Endothelial cell (in vitro differentiated cells): ENCODE results near the gene SYNJ2. TPM values are rescaled to one million over a fixed set of nuclear protein-coding genes. Genes with fewer than 3 reads are reported as not detected.
"Not testable (repeated sequence)": the region's sequence is repeated elsewhere in the genome, so short reads cannot be mapped to it uniquely, and the experiment has no call there.

ENCODE experiments used
- DNase-seq: peaks from one replicate; pipeline ENCODE4 v3.0.0; 2021; ENCODE audit warnings: low spot score
- H3K27ac Mint-ChIP-seq: one replicate; pipeline ENCODE4 v1.8.0; 2021; ENCODE audit warnings: mixed read lengths, inconsistent platforms; ENCODE audit not compliant: unreplicated experiment
- H3K27me3 Mint-ChIP-seq: one replicate; pipeline ENCODE4 v1.8.0; 2021; ENCODE audit warnings: mild to moderate bottlenecking, moderate library complexity, mixed read lengths, inconsistent platforms; ENCODE audit not compliant: unreplicated experiment
- H3K36me3 Mint-ChIP-seq: one replicate; pipeline ENCODE4 v1.8.0; 2021; ENCODE audit warnings: mild to moderate bottlenecking, low read depth, mixed read lengths, inconsistent platforms; ENCODE audit not compliant: unreplicated experiment
- H3K4me1 Mint-ChIP-seq: one replicate; pipeline ENCODE4 v1.8.0; 2021; ENCODE audit warnings: mild to moderate bottlenecking, mixed read lengths, inconsistent platforms; ENCODE audit not compliant: unreplicated experiment
- H3K4me3 Mint-ChIP-seq: one replicate; pipeline ENCODE4 v1.8.0; 2021; ENCODE audit warnings: mild to moderate bottlenecking, mixed read lengths, inconsistent platforms; ENCODE audit not compliant: unreplicated experiment
- H3K9me3 Mint-ChIP-seq: one replicate; pipeline ENCODE4 v1.8.0; 2021; ENCODE audit warnings: mixed read lengths, inconsistent platforms; ENCODE audit not compliant: unreplicated experiment
- CTCF ChIP-seq: fragments of 200-600 bp; sonication (generic); IDR thresholded peaks from one replicate; pipeline ENCODE4 v1.5.0; 2021; ENCODE audit warnings: antibody characterized with exemption; ENCODE audit not compliant: unreplicated experiment
- total RNA-seq: library from RNA; stranded (reverse); fragmentation: NEBNext Ultra II Directional; extraction: Animal tissue kit (Norgen Biotek cat#: 25700); gene quantifications from one replicate; pipeline ENCODE4 v1.2.1, GENCODE V29; 2021; ENCODE audit not compliant: unreplicated experiment

The SYNJ2 gene
- total RNA-seq, 1 donor from 2014 or later = 33.7 TPM

DNA sequence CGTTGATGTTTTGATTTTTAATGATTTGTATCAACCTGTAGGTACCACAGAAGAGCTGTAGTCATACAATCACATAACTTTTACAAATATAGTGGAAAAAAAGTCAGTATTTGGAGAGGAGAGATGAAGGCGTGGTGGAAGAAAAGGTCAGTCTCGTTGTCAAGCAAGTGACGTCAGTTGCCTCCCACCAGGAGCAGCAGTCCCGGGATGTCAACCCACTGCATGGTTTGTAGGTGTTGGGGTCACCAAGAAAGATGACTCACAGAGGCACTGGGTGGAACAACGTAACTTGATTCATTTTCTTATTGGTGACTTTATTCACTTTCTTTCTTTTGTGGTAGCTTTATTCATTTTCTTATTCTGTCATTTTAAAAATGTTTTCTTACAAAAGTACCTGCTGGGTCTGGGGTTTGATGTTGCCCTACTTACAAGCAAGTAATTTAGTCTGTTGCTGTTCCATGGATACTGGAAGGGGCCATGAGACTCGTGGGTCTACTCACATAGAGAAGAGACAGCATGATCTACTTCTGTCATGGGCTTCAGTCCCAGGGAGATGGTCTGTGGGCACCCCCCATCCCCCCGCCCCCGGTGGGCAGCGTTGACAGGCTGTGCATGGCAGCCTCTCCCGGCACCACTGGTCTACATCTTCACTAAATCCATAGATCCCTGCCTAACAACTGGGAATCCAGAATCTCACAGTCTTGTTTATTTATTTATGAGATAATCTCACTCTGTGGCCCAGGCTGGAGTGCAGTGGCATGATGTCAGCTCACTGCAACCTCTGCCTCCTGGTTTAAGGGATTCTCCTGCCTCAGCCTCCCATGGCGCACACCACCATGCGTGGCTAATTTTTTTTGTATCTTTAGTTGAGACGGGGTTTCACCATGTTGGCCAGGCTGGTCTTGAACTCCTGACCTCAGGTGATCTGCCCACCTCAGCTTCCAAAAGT lies 36.4 kb upstream of the SYNJ2 start:
- TF ChIP-seq CTCF = no peak
- no peaks in the 10 kb centered on the region for H3K4me1 Mint-ChIP-seq
- no peak overlapping the region for H3K27ac Mint-ChIP-seq
- peaks cover 16% of the 10 kb centered on the region for H3K27me3 Mint-ChIP-seq
- no peaks in the 10 kb centered on the region for H3K9me3 Mint-ChIP-seq
- DNase-seq = no peak
- peaks cover 66% of the 10 kb centered on the region for H3K36me3 Mint-ChIP-seq
- H3K4me3 Mint-ChIP-seq = peak overlapping the region; percentile 31

- H3K9me3 Mint-ChIP-seq = no peaks in the 10 kb centered on the region
- H3K27ac Mint-ChIP-seq = no peak overlapping the region
- H3K36me3 Mint-ChIP-seq = peaks cover 62% of the 10 kb centered on the region
- no peak for DNase-seq
- peaks cover 17% of the 10 kb centered on the region for H3K27me3 Mint-ChIP-seq
- H3K4me1 Mint-ChIP-seq = no peaks in the 10 kb centered on the region
- TF ChIP-seq CTCF = no peak
- peak overlapping the region; percentile 31 for H3K4me3 Mint-ChIP-seq
Observed at GRCh38 chr6:157946053-157946617, 35.5 kb upstream of the SYNJ2 start.

- peaks cover 59% of the 10 kb centered on the region for H3K36me3 Mint-ChIP-seq
- H3K9me3 Mint-ChIP-seq = no peaks in the 10 kb centered on the region
- H3K27me3 Mint-ChIP-seq = peaks cover 17% of the 10 kb centered on the region
- H3K27ac Mint-ChIP-seq = no peak overlapping the region
- H3K4me1 Mint-ChIP-seq = no peaks in the 10 kb centered on the region
- TF ChIP-seq CTCF = no peak
- H3K4me3 Mint-ChIP-seq = no peak overlapping the region
- no peak for DNase-seq
Observed at GRCh38 chr6:157946865-157947532, 34.7 kb upstream of the SYNJ2 start.

GRCh38 chr6:157950899-157951298 lies 30.8 kb upstream of the SYNJ2 start:
- peaks cover 26% of the 10 kb centered on the region for H3K4me1 Mint-ChIP-seq
- peaks cover 33% of the 10 kb centered on the region for H3K36me3 Mint-ChIP-seq
- not testable (repeated sequence) for H3K9me3 Mint-ChIP-seq, H3K4me3 Mint-ChIP-seq, DNase-seq, H3K27ac Mint-ChIP-seq
- H3K27me3 Mint-ChIP-seq = peaks cover 17% of the 10 kb centered on the region

DNA sequence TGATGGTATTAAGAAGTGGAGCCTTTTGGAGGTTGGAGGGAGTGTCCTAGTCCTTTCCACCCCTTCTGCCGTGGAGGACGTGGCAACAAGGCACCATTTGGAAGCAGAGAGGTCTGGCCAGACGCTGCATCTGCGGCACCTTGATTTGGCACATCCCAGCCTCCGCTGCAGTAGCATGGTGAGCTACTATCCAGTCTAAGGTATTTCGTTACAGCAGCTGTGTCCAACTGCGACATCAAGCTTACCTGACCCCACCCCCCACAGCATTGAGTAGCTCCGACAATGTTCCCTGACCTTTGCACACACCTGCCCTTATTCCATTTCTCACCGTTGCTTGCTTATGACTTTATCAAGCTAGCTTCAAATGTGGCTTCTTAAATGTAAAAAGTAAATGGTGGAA lies 29.8 kb upstream of the SYNJ2 start:
- Mint-ChIP-seq H3K9me3 (no peaks in the 10 kb centered on the region), H3K27me3 (peaks cover 15% of the 10 kb centered on the region), H3K4me1 (peaks cover 26% of the 10 kb centered on the region), H3K4me3 (no peak overlapping the region), H3K27ac (no peak overlapping the region), H3K36me3 (peaks cover 24% of the 10 kb centered on the region)
- no peak for DNase-seq
- TF ChIP-seq CTCF = no peak
